ENCODE data around the gene CHST11.
"Not testable (repeated sequence)": the region's sequence is repeated elsewhere in the genome, so short reads cannot be mapped to it uniquely, and the experiment has no call there.

CHST11 gene

DNA sequence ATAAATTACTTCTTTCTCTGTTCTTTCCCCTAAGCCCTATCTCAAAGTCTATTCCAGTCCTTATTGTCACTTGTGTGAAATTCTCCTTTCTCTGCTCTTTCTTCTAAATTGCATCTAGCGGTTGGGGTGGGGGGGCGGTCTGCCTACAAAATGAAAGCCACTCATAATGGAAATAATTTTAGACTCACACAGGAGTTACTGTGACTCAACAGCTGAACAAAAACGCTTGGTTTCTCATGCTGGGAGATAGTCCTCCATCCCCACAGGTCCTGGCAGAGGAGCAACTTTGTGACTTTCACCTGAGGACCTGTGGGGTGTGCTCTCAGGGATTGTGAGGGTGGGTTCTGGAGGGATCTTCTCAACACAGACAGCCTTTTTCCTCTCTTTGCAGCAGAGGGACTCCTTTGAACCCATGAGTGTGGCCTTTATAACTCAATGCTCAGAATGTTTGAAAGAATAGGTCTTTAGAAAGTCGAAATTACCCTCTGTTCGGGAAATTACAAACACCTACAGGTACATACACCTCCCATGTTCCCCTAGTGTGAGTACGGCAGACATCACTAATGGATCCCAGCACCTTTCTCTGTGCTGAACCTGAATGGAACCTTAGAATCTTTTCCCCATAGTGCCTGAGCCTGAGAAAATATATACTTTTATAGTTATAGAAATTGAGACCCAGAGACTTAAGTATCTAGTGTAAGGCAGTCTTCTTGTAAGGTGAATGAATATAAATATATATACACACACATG is 109.7 kb downstream of the CHST11 start:
- no peak for DNase-seq (ENCODE audit: low spot score)

DNA sequence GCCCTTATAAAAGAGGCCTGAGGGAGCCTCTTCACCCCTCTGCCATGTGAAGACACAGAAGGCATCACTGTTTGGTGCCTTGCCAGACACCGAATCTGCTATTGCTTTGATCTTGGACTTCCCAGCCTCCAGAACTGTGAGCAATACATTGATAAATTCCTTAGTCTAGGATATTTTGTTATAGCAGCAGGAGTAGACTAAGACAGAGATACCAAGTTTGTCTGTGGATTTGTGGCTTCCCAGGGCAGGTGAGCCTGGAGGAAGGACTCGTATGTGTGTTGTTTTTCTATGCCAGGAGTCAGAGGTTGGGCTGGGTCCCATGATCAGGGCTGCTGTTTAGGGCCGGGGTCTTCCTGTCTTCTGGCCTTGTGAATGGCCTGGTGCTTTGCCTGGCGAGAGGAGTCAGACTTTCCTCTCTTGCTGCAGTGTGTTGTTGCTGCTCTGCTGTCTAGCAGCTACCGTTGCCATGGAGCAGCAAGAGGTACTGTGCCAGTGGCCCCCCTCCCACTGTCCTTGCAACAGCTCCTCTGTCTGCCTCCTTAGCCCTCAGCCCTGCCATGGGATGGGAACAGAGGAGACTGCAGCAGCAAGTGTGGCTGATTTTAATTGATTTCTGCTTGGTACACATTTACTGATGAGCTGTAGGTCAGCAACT is 111.2 kb downstream of the CHST11 start:
- DNase-seq (ENCODE audit: low spot score): no peak

DNA sequence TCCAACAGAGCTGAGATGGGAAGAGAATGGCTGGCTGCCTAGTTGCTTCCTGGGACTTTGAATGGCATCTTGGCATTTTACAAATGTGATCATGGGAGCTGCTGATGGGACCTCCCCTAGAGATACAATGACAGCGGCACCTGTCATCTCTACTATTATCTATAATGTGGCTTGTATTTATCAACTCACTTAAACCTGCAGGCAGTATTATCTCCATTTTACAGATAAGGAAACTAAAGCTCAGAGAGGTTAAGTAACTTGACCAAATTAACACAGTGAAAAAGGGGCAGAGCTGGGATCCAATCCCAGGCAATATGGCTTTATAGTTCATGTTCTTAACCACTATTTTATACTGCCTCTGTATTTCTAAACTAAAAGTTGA is 111.7 kb downstream of the CHST11 start:
- DNase-seq (ENCODE audit: low spot score): no peak

DNA sequence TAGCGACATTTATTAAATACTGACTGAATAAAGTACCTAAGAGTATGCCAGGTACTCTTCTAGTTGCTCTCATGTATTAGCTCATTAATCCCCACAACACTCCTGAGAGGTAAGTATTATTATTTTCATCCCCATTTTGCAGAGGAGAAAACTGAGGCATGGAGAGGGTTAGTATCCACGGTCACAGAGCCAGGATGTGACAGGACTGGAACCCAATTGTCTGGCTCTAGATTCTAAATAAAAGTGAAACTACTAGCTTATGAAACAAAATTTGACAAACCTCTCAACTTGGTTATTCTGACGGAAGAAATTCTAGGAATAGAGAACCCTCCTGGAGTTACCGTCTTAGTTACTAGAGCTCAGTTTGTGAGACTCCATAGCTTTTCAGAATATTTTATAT is 112.2 kb downstream of the CHST11 start:
- DNase-seq (ENCODE audit: low spot score): no peak

DNA sequence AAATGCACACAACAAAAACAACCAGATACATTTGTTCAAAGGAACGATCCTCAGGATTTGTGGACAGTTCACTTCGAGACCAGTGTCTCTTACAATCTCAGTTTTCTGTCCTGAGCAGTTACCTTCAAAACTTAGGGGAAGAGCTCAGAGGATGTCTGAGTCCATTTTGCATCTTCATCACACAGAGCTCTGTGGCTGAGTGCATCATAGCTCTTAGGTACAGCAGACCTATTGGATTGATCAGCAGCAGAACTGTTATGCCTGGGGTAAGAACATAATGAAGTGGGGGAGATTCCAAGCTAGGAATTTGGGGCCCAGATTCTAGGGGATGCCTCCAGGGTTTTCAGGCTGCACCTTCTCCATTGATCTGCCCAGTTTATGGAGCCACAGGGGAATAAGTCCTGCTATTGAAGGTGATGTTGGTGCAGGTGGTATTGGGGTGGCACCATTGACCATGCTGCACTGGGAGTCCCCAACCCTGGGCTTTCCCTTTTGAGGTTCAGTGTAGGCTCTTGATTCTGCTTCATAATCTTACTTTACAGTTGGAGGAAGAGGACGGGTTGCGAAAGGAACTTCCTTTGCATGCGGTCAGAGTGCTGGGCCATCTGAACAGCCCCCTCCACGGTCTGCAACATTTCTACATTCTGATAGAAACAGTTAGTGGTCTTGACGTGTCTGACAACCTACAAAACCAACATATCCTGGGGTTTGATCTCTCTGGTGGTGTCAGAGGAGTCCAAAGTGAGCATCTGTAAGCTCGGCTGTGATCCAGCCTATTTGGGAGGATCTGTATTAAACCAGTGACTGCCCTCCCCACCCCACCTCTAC is 112.8 kb downstream of the CHST11 start:
- peak; percentile 54 for DNase-seq (ENCODE audit: low spot score)

DNA sequence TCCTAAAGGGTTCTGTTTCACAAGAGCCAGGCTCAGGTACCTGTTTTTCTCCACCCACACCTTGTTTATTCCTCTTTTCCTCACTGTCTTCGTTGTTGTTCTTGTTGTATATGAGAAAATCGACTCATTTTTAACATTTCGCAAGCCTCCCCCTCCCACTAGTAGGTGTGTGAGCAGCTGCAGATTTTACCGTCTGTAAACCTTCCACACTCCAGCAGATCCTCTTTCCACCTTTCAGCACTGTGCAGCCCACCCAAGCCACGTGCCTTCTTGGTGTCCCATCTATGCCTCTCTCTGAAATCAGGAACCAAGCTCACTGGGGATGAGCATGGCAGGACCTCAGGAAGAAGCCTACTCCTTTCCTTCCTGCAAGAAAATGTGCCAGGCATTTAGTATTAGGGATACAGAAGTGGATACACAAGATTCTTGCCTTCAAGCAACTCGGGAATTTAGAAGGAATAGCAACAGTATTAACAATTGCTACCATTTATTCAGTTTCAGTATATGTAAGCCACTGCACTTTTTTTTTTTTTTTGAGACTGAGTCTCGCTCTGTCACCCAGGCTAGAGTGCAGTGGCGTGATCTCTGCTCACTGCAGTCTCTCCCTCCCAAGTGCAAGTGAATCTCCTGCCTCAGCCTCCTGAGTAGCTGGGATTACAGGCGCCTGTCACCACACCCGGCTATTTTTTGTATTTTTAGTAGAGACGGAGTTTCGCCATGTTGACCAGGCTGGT is 113.6 kb downstream of the CHST11 start:
- peak; percentile 35 for DNase-seq (ENCODE audit: low spot score)

DNA sequence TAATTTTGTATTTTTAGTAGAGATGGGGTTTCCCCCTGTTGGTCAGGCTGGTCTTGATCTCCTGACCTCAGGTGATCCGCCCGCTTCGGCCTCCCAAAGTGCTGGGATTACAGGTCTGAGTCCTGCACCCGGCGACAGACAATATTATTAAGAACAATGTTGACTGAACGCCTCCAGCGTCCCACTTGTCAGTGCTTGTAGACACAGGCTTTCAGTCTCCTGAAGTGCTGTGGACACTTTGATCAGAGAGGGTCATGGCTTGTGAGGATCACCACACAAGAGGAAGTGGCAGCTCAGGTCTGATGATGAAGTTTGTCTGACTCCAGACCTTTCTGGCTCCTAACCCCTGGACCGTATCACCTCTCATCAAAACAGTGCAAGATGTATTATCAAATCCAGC is 114.6 kb downstream of the CHST11 start:
- DNase-seq (ENCODE audit: low spot score): no peak

DNA sequence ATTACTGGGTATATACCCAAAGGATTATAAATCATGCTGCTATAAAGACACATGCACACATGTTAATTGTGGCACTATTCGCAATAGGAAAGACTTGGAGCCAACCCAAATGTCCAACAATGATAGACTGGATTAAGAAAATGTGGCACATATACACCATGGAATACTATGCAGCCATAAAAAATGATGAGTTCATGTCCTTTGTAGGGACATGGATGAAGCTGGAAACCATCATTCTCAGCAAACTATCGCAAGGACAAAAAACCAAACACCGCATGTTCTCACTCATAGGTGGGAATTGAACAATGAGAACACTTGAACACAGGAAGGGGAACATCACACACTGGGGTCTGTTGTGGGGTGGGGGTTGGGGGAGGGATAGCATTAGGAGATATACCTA is 117.6 kb downstream of the CHST11 start:
- not testable (repeated sequence) for DNase-seq (ENCODE audit: low spot score)

DNA sequence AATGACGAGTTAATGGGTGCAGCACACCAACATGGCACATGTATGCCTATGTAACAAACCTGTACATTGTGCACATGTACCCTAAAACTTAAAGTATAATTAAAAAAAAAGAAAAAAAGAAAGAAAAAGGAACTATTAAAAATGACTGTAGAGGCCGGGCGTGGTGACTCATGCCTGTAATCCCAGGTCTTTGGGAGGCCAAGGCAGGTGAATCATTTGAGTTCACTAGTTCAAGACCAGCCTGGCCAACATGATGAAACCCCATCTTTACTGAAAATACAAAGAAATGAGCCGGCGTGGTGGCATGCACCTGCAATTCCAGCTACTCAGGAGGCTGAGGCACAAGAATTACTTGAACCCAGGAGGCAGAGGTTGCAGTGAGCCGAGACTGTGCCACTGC is 118.0 kb downstream of the CHST11 start:
- DNase-seq (ENCODE audit: low spot score): not testable (repeated sequence)

DNA sequence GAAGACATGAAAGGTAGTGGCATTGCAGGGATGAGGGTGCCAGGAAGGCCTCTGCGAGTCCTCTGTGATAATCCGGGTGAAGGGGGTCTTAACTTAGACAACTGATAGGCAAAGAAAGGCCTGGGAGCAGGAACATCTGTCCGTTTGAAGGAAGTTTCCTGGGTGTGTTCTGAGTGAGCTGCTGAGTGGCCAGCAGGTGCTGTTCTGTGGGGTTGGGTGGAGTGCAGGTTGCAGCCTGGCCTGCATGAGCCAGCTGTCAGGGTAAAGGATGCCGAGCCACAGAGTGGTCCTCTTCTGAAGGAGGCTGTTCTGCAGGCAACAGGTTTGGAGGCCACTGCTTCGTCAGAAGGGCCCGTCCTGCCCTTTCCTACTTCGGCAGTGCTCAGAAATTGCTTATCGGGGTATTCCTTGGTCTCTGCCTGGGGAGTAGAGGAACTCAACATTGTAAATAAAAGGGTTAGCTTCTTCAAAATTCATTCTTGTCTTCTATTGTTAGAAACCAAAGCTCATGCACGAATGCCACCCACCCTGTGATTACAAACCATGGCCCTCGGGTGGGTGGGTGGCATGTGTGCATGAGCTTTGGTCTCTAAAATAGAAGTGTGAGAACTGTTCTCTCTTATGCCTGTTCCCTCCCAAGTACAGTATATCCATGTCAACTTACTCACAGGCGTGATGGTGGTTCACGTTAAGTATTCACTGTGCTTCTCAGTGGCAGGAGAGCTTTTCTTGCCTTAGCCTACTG is 118.9 kb downstream of the CHST11 start:
- no peak for DNase-seq (ENCODE audit: low spot score)

DNA sequence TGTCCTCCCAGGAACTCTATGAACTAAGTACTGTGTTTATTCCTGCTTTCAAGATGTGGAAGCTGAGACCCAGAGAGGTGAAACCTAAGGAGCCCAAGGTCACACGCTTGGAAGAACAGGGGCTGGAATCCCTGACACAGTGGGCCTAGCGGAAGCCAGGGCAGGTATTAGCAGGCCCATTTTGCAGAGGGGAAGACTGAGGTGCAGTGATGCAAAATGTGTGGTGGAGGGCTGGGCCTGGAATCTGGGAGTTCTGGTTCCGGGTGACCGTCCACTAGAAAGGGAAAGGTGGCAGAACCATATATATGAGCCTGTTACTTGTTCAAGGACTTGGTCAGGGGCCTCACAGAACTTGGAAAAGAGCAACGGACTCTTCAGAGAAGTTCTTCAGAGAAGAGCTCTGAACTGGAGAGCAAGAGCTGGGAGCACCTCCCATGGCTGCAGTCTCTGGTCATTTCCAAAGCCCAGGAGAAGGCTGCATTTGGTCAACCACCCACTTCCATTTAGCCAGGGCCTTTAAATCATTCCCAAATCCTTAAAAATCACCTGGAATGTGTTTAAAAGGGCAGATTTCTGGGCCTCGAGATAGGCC is 119.5 kb downstream of the CHST11 start:
- DNase-seq (ENCODE audit: low spot score): no peak

DNA sequence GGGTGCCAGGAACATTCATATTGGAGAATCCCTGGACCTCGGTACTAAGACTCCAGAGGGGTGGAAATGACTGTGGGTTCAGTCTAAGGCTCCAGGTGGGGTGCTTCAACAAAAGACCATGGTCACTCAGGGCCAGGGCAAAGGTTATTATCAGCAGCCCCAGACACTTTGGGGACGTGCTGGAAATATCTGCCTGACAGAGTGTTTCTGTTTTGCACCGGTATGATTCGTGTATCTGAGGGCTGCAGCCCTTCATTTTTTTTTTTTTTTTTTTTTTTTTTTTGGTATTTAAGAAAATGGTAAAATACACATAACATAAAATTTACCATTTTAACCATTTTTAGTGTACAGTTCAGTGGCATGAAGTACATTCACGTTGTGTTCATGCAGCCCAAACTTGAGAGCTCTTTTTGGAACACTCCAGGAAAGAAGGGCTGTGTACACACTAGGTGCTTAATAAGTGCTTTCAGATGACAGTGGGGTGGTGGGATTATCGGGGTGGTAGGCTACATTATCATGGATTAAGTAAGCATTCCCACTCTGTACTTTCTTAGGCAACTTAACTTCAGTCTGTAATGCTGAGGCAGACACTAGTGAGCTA is 120.3 kb downstream of the CHST11 start:
- DNase-seq (ENCODE audit: low spot score): no peak

DNA sequence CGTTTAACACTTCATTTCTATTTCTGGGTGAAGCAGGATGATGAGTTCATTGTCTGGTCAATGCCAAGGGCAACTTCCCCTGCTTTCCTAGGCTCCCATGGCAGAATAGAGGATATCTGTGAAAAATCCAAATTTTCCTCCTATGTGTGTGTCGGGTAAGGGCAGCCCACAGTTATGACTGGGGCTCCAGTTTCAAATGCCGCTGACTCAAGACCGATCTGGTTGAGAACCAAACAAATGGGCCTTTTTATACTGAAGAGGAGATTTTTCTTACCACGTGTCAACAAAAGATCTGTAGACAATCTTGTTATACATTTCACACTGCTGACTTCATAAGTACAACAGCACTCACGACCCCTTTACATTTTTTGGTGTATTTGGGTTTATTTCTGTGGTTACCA is 120.8 kb downstream of the CHST11 start:
- DNase-seq (ENCODE audit: low spot score): no peak

DNA sequence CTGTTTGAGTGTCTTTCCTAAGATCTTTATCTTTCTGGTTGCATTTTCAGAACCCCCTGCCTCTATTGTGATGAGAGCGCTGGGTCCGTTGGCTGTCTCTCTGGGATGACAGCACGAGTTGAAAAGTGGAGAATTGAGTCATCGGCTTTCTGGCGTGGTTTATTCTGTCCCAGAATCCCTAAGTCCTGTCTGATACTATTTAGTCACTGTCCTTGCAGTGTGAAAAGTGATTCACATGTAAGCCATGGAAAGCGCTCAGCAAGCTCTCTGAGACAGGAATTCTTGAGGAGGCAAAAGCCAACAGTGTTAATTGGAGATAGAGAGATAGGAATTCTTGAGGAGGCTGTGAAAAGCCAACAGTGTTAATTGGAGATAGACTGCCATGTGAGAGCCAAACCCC is 121.7 kb downstream of the CHST11 start:
- no peak for DNase-seq (ENCODE audit: low spot score)

DNA sequence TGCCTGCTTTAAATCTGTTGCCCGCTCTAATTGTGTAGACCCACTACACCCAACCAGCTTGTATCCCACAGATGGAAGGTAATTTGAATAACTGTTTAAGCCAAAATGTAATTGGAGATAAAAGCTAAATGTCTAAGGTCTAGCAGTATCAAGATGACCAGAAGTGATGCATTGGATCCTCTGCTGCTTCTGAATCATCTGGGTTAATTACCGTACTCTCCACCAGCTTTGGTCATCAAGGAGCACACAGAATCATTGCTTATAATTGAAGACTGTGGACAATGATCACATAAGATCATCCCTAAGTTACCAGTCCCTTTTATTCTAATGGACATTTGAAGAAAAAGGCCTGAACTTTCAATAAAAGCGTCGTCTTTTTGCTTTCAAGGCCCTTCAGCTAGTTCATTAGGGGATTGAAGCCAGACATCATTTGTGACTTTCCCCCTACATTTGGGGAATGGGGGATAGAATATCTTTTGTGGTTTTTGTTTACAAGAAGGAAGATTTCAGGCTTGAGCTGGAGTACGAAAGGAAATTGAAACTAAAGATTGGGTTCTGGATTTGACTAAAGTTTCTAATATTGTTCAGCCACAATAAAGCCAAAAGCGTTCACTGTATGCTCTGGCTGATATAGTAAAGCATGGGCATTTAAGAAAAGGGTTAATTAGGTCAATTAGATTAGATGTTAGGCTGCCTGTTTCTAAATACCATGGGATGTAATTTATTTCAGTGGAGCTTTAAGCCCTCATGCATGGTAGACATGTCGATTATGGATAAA is 123.2 kb downstream of the CHST11 start:
- DNase-seq (ENCODE audit: low spot score): no peak

DNA sequence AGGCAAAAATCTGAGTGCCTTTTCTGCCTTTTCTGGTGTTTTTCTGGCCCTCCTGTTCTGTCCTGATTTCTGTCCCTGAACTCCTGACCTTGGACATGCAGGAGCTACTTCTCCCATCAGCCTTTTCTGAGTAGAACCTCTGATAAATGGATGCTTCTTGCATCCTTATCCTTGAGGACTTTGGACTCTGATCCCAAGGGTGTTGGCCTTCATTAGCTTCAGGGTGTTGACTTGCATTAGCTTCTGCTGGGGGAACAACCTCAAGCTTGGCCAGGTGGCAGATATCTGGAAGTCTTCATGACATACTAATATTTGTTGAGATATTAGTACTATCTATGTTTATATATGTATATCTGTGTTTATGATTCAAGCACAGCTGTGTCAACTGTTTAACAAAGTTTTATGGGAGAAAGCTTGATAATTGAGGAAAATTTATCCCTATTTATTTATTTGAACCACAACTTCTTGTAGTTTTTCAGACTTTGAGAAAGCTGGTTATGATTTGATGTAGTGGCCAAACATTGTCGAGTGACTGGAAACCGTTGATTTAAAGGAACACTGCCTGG is 124.3 kb downstream of the CHST11 start:
- DNase-seq (ENCODE audit: low spot score): no peak

DNA sequence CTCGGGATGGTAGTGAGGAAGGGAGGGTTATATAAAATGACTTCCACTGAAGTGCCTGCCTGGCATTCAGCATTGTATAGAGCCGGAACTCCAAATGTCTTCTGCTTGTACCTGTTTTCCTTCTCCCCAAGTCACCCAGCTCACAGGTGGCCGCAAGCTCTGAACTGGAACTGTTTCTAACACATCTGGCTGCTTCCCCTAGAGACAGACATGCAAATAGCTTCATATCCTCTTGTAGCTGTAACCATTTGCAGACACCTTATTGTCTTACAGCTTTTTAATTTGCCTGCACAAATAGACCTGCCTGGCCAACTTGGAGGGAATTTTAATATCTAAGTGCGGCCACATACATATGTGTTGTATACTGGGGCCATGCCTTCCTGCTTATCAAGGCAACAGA is 126.0 kb downstream of the CHST11 start:
- no peak for DNase-seq (ENCODE audit: low spot score)

DNA sequence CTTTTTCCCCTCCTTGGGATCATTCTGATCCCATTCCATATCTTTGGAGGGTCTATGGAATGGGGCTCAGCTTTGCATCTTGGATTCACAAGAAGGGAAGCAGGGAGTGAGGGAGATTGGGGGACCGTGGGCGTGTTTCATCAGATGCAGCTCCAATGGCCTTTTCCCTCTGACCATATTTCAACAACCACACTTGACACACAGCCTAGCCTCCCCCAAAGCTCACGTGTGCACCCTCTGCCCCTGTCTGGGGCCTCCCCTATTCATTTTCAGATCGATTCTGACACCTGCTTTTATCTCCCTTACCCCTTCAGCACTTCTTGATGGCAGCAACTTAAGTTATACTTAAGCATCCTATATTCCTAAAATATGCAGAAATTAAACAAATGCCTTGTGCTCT is 126.6 kb downstream of the CHST11 start:
- DNase-seq (ENCODE audit: low spot score): no peak

DNA sequence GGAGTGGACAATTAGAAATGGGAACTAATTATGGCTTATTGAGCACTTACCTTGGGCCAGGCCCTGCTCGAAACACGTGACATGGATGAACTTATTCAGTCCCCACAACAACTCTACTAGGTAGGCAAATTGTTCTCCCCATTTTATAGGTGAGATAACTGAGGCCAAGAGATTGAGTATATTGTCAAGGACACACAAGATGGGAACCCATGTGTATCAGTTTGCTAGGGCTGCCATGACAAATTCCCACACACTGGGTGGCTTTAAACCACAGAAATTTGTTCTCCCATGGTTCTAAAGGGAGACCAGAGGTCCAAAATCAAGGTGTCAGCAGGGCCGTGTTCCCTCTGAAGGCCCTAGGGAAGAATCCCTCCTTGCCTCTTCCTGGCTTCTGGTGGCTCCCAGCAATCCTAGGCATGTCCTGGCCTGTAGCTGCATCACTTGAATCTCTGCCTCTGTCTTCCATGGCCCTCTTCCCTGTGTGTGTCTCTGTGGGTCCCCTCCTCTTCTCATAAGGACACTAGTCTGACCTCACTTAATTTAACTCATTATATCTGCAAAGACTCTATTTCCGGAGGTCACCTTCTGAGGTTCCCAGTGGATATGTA is 128.8 kb downstream of the CHST11 start:
- no peak for DNase-seq (ENCODE audit: low spot score)

Data from pons (tissue), 1 donor.